ENCODE data around the gene ANGEL1.

Gene ANGEL1

DNA sequence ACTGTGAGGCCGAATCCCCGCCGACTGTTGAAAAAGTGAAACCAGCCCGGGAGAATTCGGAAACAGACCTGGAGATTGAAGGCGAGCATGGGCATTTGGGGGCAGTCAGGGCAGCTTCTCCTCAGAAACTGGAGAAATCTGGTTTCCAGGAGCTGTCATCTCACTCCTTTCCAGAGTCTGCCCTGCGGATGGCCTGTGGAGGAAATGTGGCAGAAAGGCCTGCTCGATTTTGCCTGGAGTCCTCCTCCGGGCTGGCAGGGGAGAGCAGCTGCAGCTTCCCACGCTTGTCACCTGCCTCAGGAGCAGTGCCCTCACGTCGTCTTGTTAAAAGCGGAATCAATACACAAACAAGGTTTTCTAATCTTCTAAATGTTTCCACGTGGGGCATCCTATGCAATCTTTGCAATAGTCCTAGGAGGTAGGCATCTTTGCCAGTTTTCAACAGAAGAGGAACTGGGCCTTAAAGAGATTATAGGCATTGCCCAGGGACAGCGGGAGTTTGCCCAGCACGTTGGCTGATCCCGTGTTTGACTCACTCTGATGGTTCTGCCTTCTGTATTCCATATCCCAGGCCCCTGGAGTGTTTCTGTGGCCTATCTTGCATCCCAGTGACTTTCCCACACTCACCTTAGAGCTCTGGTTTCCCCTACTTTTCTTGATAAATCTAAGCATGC, 15.8 kb upstream of the ANGEL1 start:
- no peak for TF ChIP-seq NFIC (IDR thresholded peaks at IDR 0.05)
- no peak for TF ChIP-seq EP300 (IDR thresholded peaks at IDR 0.05; ENCODE audit: borderline replicate concordance)
- no peak for TF ChIP-seq TCF12 (IDR thresholded peaks at IDR 0.05; ENCODE audit: low read depth)
- no peak for TF ChIP-seq EGR1 (IDR thresholded peaks at IDR 0.05)
- TF ChIP-seq, protein P1, sequence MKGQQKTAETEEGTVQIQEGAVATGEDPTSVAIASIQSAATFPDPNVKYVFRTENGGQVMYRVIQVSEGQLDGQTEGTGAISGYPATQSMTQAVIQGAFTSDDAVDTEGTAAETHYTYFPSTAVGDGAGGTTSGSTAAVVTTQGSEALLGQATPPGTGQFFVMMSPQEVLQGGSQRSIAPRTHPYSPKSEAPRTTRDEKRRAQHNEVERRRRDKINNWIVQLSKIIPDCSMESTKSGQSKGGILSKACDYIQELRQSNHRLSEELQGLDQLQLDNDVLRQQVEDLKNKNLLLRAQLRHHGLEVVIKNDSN (IDR thresholded peaks at IDR 0.05), result no peak
- no peak for TF ChIP-seq RAD21 (IDR thresholded peaks at IDR 0.05; ENCODE audit: low read depth)

DNA sequence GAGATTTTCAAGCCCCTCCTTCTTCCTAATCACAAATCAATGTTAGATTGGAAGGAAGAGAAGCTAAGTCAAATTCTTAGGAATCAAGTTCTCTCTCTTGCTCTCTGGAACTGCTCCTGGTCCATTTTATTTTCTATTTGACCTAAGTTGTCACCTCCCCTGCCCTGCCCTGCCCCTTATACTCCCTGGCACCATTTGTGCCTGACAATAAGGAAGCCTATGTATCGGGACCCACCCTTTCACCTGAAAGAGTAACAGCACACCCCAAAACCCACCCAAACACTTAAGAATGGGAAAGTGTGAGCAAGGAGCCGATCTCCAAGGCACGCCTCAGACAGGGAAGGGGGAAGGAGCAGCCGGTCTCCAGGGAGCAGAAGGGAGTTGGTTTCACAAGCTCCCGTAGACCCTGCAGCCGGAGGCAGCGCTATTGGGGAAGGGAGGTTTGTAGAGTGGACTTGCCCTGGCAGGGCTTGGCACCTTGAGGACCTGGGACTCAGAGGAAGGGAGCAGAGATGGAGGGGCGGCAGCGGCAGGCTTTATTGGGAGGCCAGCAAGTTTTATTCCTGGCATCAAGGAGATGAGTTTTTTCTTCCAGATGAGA, 15.1 kb upstream of the ANGEL1 start:
- TF ChIP-seq RAD21 (IDR thresholded peaks at IDR 0.05; ENCODE audit: low read depth) (no peak), CEBPB (IDR thresholded peaks at IDR 0.05) (no peak), ZBTB7A (IDR thresholded peaks at IDR 0.05; ENCODE audit: low read depth) (no peak), EGR1 (IDR thresholded peaks at IDR 0.05) (no peak), CREB1 (IDR thresholded peaks at IDR 0.05; ENCODE audit: low read depth) (no peak), TAF1 (IDR thresholded peaks at IDR 0.05; ENCODE audit: low read depth) (no peak), FOXM1 (IDR thresholded peaks at IDR 0.05; ENCODE audit: borderline replicate concordance, low read depth) (no peak), EP300 (IDR thresholded peaks at IDR 0.05; ENCODE audit: borderline replicate concordance) (no peak), YY1 (IDR thresholded peaks at IDR 0.05; ENCODE audit: low read depth) (no peak), TCF12 (IDR thresholded peaks at IDR 0.05; ENCODE audit: low read depth) (no peak), TEAD4 (IDR thresholded peaks at IDR 0.05) (no peak)
- TF ChIP-seq, protein P2, sequence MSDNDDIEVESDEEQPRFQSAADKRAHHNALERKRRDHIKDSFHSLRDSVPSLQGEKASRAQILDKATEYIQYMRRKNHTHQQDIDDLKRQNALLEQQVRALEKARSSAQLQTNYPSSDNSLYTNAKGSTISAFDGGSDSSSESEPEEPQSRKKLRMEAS (IDR thresholded peaks at IDR 0.05), result no peak
- TF ChIP-seq, protein P1 (IDR thresholded peaks at IDR 0.05), result no peak
- TF ChIP-seq, protein P3, sequence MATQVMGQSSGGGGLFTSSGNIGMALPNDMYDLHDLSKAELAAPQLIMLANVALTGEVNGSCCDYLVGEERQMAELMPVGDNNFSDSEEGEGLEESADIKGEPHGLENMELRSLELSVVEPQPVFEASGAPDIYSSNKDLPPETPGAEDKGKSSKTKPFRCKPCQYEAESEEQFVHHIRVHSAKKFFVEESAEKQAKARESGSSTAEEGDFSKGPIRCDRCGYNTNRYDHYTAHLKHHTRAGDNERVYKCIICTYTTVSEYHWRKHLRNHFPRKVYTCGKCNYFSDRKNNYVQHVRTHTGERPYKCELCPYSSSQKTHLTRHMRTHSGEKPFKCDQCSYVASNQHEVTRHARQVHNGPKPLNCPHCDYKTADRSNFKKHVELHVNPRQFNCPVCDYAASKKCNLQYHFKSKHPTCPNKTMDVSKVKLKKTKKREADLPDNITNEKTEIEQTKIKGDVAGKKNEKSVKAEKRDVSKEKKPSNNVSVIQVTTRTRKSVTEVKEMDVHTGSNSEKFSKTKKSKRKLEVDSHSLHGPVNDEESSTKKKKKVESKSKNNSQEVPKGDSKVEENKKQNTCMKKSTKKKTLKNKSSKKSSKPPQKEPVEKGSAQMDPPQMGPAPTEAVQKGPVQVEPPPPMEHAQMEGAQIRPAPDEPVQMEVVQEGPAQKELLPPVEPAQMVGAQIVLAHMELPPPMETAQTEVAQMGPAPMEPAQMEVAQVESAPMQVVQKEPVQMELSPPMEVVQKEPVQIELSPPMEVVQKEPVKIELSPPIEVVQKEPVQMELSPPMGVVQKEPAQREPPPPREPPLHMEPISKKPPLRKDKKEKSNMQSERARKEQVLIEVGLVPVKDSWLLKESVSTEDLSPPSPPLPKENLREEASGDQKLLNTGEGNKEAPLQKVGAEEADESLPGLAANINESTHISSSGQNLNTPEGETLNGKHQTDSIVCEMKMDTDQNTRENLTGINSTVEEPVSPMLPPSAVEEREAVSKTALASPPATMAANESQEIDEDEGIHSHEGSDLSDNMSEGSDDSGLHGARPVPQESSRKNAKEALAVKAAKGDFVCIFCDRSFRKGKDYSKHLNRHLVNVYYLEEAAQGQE (IDR thresholded peaks at IDR 0.05; ENCODE audit: low read depth), result no peak

DNA sequence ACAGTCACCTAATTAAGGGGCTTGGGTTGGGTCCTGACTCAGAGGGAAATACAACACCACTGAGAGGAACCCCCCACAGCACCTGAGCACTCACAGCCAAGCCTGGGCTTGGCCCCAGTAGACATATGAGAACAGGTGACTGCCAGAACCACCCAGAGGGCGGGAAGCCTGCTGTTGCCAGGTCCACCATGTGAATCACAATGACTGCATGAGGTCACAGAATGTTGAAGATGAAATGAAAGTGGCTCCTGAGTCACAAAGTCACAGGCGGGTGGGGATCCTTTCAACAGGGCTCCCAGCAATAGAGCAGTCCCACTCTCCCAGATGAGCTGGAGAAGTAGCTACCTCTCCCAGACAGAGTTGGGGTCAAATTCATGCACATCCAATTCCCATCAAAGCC, 13.4 kb upstream of the ANGEL1 start, which contains the start of gene LRRC74A:
Gene LRRC74A, plus strand, starts transcription at position 287 of the 400 bp plus-strand sequence. CDS start 290 bp downstream, outside the sequence.
- TF ChIP-seq YY1 (IDR thresholded peaks at IDR 0.05; ENCODE audit: low read depth) (no peak), TCF12 (IDR thresholded peaks at IDR 0.05; ENCODE audit: low read depth) (no peak), EGR1 (IDR thresholded peaks at IDR 0.05) (no peak), EP300 (IDR thresholded peaks at IDR 0.05; ENCODE audit: borderline replicate concordance) (no peak), NFIC (IDR thresholded peaks at IDR 0.05) (no peak), TEAD4 (IDR thresholded peaks at IDR 0.05) (no peak), CREB1 (IDR thresholded peaks at IDR 0.05; ENCODE audit: low read depth) (no peak), ZBTB7A (IDR thresholded peaks at IDR 0.05; ENCODE audit: low read depth) (no peak), TAF1 (IDR thresholded peaks at IDR 0.05; ENCODE audit: low read depth) (no peak), FOXM1 (IDR thresholded peaks at IDR 0.05; ENCODE audit: borderline replicate concordance, low read depth) (no peak), RAD21 (IDR thresholded peaks at IDR 0.05; ENCODE audit: low read depth) (no peak)
- TF ChIP-seq, protein P3 (IDR thresholded peaks at IDR 0.05; ENCODE audit: low read depth), result no peak
- TF ChIP-seq, protein P1 (IDR thresholded peaks at IDR 0.05), result 0 out of 2 replicates have a peak, but pooled peaks have one; percentile 4
- TF ChIP-seq, protein P2 (IDR thresholded peaks at IDR 0.05), result peak; percentile 88

DNA sequence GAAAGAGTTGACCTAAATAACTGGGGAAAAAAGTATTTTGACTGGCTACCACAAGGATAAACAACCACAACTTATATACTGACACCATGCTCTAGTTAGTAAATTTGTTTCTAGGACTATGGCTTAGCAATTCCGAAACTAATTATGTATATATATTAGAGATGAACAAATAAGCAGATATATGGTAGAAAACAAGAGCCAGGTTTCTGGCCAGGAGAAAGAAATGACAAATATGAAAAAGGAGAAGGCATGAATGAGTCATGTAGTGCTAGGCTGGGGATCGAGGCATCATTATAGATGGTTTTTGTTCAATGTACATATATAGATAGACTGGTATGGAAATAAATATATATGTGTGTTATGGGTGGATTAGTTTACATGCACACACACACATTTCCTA, 8.0 kb upstream of the ANGEL1 start:
- TF ChIP-seq TAF1 (IDR thresholded peaks at IDR 0.05; ENCODE audit: low read depth) (no peak), YY1 (IDR thresholded peaks at IDR 0.05; ENCODE audit: low read depth) (no peak), TEAD4 (IDR thresholded peaks at IDR 0.05) (no peak), TCF12 (IDR thresholded peaks at IDR 0.05; ENCODE audit: low read depth) (no peak), NFIC (IDR thresholded peaks at IDR 0.05) (no peak), RAD21 (IDR thresholded peaks at IDR 0.05; ENCODE audit: low read depth) (no peak), FOXM1 (IDR thresholded peaks at IDR 0.05; ENCODE audit: borderline replicate concordance, low read depth) (no peak), EGR1 (IDR thresholded peaks at IDR 0.05) (no peak), ZBTB7A (IDR thresholded peaks at IDR 0.05; ENCODE audit: low read depth) (no peak), CREB1 (IDR thresholded peaks at IDR 0.05; ENCODE audit: low read depth) (no peak), EP300 (IDR thresholded peaks at IDR 0.05; ENCODE audit: borderline replicate concordance) (no peak), CEBPB (IDR thresholded peaks at IDR 0.05) (no peak)
- TF ChIP-seq, protein P3 (IDR thresholded peaks at IDR 0.05; ENCODE audit: low read depth), result no peak
- TF ChIP-seq, protein P2 (IDR thresholded peaks at IDR 0.05), result no peak
- TF ChIP-seq, protein P1 (IDR thresholded peaks at IDR 0.05), result no peak
